Endothelial cell of umbilical vein (primary cell): Measurements from ENCODE around the gene ARL2BP. TPM values are rescaled to one million over a fixed set of nuclear protein-coding genes. Genes with fewer than 3 reads are reported as not detected.

Source experiments
- BruUV-seq: library from RNA; stranded (reverse); fragments of 400-500 nt; replicated peaks from 2 replicates; lab custom pipeline; 2021; lab: Mats Ljungman, UMichigan
- CTCF ChIA-PET: fragments of 300-600, 350-600 bp; sonication (Branson Sonifier 250); formaldehyde crosslinking; loops from one replicate; lab custom pipeline; 2021; ENCODE audit warnings: antibody characterized with exemption, inconsistent platforms; lab: Charles Lee
- POLR2A ChIA-PET: fragments of 300-600, 350-600 bp; sonication (Branson Sonifier 250); formaldehyde crosslinking; loops from one replicate; lab custom pipeline; 2021; ENCODE audit warnings: antibody characterized with exemption, inconsistent platforms; lab: Charles Lee
- DNase-seq: peaks from one replicate; pipeline ENCODE4 v3.0.0-alpha.2; 2011; ENCODE audit warnings: low read depth, low spot score
- FAIRE-seq: peaks from 2 replicates; lab custom pipeline; 2011; peaks lifted over from hg19 to GRCh38; lab: Jason Lieb, UNC
- H2AFZ ChIP-seq: 2 replicates; pipeline ENCODE4 v1.6.0; 2012; ENCODE audit warnings: low read depth, low read length, control low read depth, inconsistent platforms
- H3K27ac ChIP-seq: 2 replicates; pipeline ENCODE4 v1.5.1; 2011; ENCODE audit warnings: low read depth, mild to moderate bottlenecking, control low read depth, low read length, moderate library complexity; ENCODE audit not compliant: insufficient read depth
- H3K27me3 ChIP-seq, 2 experiments: 2 replicates each; pipeline versions ENCODE4 v1.6.0 to v1.6.1; 2011; ENCODE audit warnings: low read length in 2 of 2, mixed read lengths in 1 of 2; ENCODE audit not compliant: control insufficient read depth in 2 of 2, insufficient read depth in 2 of 2
- H3K36me3 ChIP-seq, 2 experiments: 2 replicates in 1 of 2; 3 replicates in 1 of 2; pipeline ENCODE4 v1.5.1; 2011; ENCODE audit warnings: low read length in 2 of 2, mild to moderate bottlenecking in 1 of 2, moderate library complexity in 1 of 2; ENCODE audit not compliant: control insufficient read depth in 2 of 2, insufficient read depth in 2 of 2; ENCODE audit errors: extremely low read depth in 1 of 2
- H3K4me1 ChIP-seq: 3 replicates; pipeline ENCODE4 v1.5.1; 2011; ENCODE audit warnings: mild to moderate bottlenecking, low read length; ENCODE audit not compliant: control insufficient read depth, insufficient read depth; ENCODE audit errors: extremely low read depth
- H3K4me2 ChIP-seq: 2 replicates; pipeline ENCODE4 v1.6.1; 2011; ENCODE audit warnings: low read length, control low read depth, mixed read lengths; ENCODE audit not compliant: insufficient read depth
- H3K4me3 ChIP-seq, 3 experiments: fragments of 200-600 bp in 1 of 3; sonication (generic), shearing (Covaris generic) in 1 of 3; replicated peaks in 1 of 3; 2 replicates each; pipeline ENCODE4 v1.5.1; 2011 to 2016; ENCODE audit warnings: control low read depth in 3 of 3, low read length in 3 of 3, mild to moderate bottlenecking in 2 of 3, inconsistent platforms in 1 of 3, low read depth in 1 of 3, moderate library complexity in 1 of 3; ENCODE audit not compliant: insufficient read depth in 1 of 3
- H3K79me2 ChIP-seq: 2 replicates; pipeline ENCODE4 v1.6.0; 2012; ENCODE audit warnings: low read length, inconsistent platforms; ENCODE audit not compliant: control insufficient read depth, insufficient read depth
- H3K9ac ChIP-seq: replicated peaks from 2 replicates; pipeline ENCODE3; 2011; ENCODE audit warnings: low read length, control low read depth; ENCODE audit not compliant: insufficient read depth; ENCODE audit errors: extremely low read depth
- H3K9me1 ChIP-seq: replicated peaks from 3 replicates; pipeline ENCODE4 v1.6.0; 2011; ENCODE audit warnings: mild to moderate bottlenecking, low read length; ENCODE audit not compliant: control insufficient read depth, insufficient read depth; ENCODE audit errors: extremely low read depth
- H3K9me3 ChIP-seq: replicated peaks from 2 replicates; pipeline ENCODE4 v1.5.1; 2012; ENCODE audit warnings: low read length, inconsistent platforms; ENCODE audit not compliant: control insufficient read depth, insufficient read depth
- H4K20me1 ChIP-seq: replicated peaks from 2 replicates; pipeline ENCODE3; 2011; ENCODE audit warnings: mild to moderate bottlenecking, low read length; ENCODE audit not compliant: control insufficient read depth, insufficient read depth; ENCODE audit errors: extremely low read depth
- CTCF ChIP-seq, 2 donors: IDR thresholded peaks; 1 replicate in 1 of 2; 2 replicates in 1 of 2; pipeline ENCODE4 v1.5.1; 2011; ENCODE audit warnings: low read length in 2 of 2, mild to moderate bottlenecking in 2 of 2, moderate library complexity in 2 of 2, control low read depth in 1 of 2, inconsistent platforms in 1 of 2, low read depth in 1 of 2; ENCODE audit not compliant: insufficient read depth in 1 of 2; ENCODE audit errors: extremely low read depth in 1 of 2
- EZH2 ChIP-seq: IDR thresholded peaks from 2 replicates; pipeline ENCODE4 v1.6.1; 2012; ENCODE audit warnings: borderline replicate concordance, low read depth, mild to moderate bottlenecking, moderate library complexity, low read length, inconsistent platforms; ENCODE audit not compliant: severe bottlenecking
- FOS ChIP-seq: IDR thresholded peaks from 2 replicates; pipeline ENCODE4 v1.6.1; 2011; ENCODE audit warnings: mild to moderate bottlenecking, low read length, moderate library complexity, borderline replicate concordance; ENCODE audit not compliant: insufficient read depth
- GATA2 ChIP-seq: IDR thresholded peaks from 2 replicates; pipeline ENCODE4 v1.7.0; 2011; ENCODE audit warnings: low read depth, mild to moderate bottlenecking, moderate library complexity, mixed read lengths, low read length; ENCODE audit not compliant: insufficient read length, insufficient read depth
- JUN ChIP-seq: IDR thresholded peaks from 2 replicates; pipeline ENCODE4 v1.6.1; 2011; ENCODE audit warnings: borderline replicate concordance, low read depth; ENCODE audit not compliant: insufficient read length, insufficient read depth
- MAX ChIP-seq: IDR thresholded peaks from 2 replicates; pipeline ENCODE4 v1.6.1; 2011; ENCODE audit not compliant: insufficient read depth, insufficient read length
- MYC ChIP-seq: IDR thresholded peaks from one replicate; pipeline ENCODE4 v1.6.1; 2011; ENCODE audit warnings: mild to moderate bottlenecking, low read depth, low read length
- POLR2A ChIP-seq: IDR thresholded peaks from 2 replicates; pipeline ENCODE4 v1.6.1; 2012; ENCODE audit warnings: low read depth, mild to moderate bottlenecking, control low read depth, low read length
- POLR2AphosphoS5 ChIP-seq: IDR thresholded peaks from 2 replicates; pipeline ENCODE4 v1.6.1; 2012; ENCODE audit warnings: low read depth, mild to moderate bottlenecking, control low read depth, low read length, moderate library complexity; ENCODE audit not compliant: insufficient read depth
- dilution Hi-C: fragments of 300-500 bp; cut with MboI; formaldehyde crosslinking; loops from one replicate; pipeline ENCODE4 v1.15.0; 2019; ENCODE audit warnings: low sequenced_read_pairs; ENCODE audit not compliant: extremely low pct_ligation_motif_present
- intact Hi-C: fragments of 100-400 bp; cut with micrococcal nuclease; formaldehyde crosslinking; loops from one replicate; pipeline ENCODE4 v1.10.0; 2022
- polyA plus RNA-seq, 4 experiments: library from polyadenylated mRNA; depleted of rRNA in 3 of 4; stranded (reverse) in 3 of 4; unstranded in 1 of 4; fragments of >200 nt; gene quantifications; 2 replicates each; pipeline versions ENCODE4 v1.2.1 to v1.2.3, GENCODE V29; 2011 to 2012; ENCODE audit warnings: missing spikeins in 1 of 4
- total RNA-seq: library from RNA; stranded (reverse); gene quantifications from 2 replicates; pipeline ENCODE4 v1.2.3, GENCODE V29; 2021

Gene ARL2BP
- total and polyA plus RNA-seq, 2 donors (not counting 3 experiments of a cell fraction or from before 2014, with no cell fraction given): 80.4 to 111 TPM

- intact Hi-C loops: no loop called here
- H3K9ac ChIP-seq: no peak overlapping the region
- FAIRE-seq (no peak), DNase-seq (no peak)
- no peaks in the 10 kb centered on the region for H3K79me2 ChIP-seq
- no peak overlapping the region for H2AFZ ChIP-seq
- H3K36me3 ChIP-seq: no peaks in the 10 kb centered on the region
- H3K4me1 ChIP-seq: peaks cover 34% of the 10 kb centered on the region
- H4K20me1 ChIP-seq: no peaks in the 10 kb centered on the region
- no peaks in the 10 kb centered on the region for H3K9me3 ChIP-seq
- no peak for TF ChIP-seq EZH2
- no peak for TF ChIP-seq FOS
- no peak for TF ChIP-seq POLR2A
- TF ChIP-seq POLR2AphosphoS5: no peak
- TF ChIP-seq CTCF (IDR thresholded peaks at IDR 0.05; ENCODE audit: extremely low read depth in 1 of 2, insufficient read depth in 1 of 2, low read depth in 1 of 2, low read length in 2 of 2): no peak
- TF ChIP-seq MAX: no peak
- TF ChIP-seq MYC: no peak
- TF ChIP-seq GATA2: no peak
- no peak for TF ChIP-seq JUN
- H3K27ac ChIP-seq: no peak overlapping the region
- BruUV-seq: no TSS peak
- CTCF ChIA-PET: interaction anchor here (0.6 kb wide), 1 partner anchor 19 kb away, joined by 3 read pairs; the partner anchor contains the start of gene ARL2BP
- no peak overlapping the region for H3K4me3 ChIP-seq
- POLR2A ChIA-PET: no interaction called here
- no peaks in the 10 kb centered on the region for H3K27me3 ChIP-seq
- H3K9me1 ChIP-seq: no peaks in the 10 kb centered on the region
- no peak overlapping the region for H3K4me2 ChIP-seq
- dilution Hi-C loops: no loop called here
Observed at GRCh38 chr16:57263541-57264351, 18.7 kb downstream of the ARL2BP start.
